HepG2 (cell line): ENCODE measurements around the gene ANKFY1. TPM values are rescaled to one million over a fixed set of nuclear protein-coding genes. Genes with fewer than 3 reads are reported as not detected.
A peak's percentile ranks its signal among the peaks of the same experiment; 100 is the strongest.

ENCODE experiments used
- BCL6 ChIP-seq: IDR thresholded peaks from 2 replicates; pipeline ENCODE4 v1.6.1; 2016; ENCODE audit warnings: missing genetic modification reagents, missing compliant biosample characterization
- MIER3 ChIP-seq: IDR thresholded peaks from 2 replicates; pipeline ENCODE4 v1.6.1; 2016; ENCODE audit warnings: missing compliant biosample characterization, borderline replicate concordance
- MTF2 ChIP-seq: sonication (generic); formaldehyde crosslinking; IDR thresholded peaks from 2 replicates; pipeline ENCODE4 v1.5.0; 2020; ENCODE audit warnings: missing genetic modification reagents, borderline replicate concordance
- ZBTB7A ChIP-seq: sonication (generic); formaldehyde crosslinking; IDR thresholded peaks from 2 replicates; pipeline ENCODE4 v1.8.0; 2022; ENCODE audit warnings: mild to moderate bottlenecking, missing genetic modification reagents
- ZFP1 ChIP-seq: IDR thresholded peaks from 2 replicates; pipeline ENCODE4 v1.6.1; 2016
- ZFP41 ChIP-seq: sonication (generic); formaldehyde crosslinking; IDR thresholded peaks from 2 replicates; pipeline ENCODE4 v1.4.0; 2020; ENCODE audit warnings: mild to moderate bottlenecking, missing genetic modification reagents, borderline replicate concordance
- ZNF335 ChIP-seq: sonication (generic); formaldehyde crosslinking; IDR thresholded peaks from 2 replicates; pipeline ENCODE4 v1.4.0; 2020; ENCODE audit warnings: missing genetic modification reagents
- ZSCAN30 ChIP-seq: sonication (generic); formaldehyde crosslinking; IDR thresholded peaks from 2 replicates; pipeline ENCODE4 v1.5.0; 2020; ENCODE audit warnings: mild to moderate bottlenecking, missing genetic modification reagents
- polyA plus RNA-seq, 8 experiments: library from polyadenylated mRNA; depleted of rRNA in 3 of 8; stranded (reverse) in 7 of 8; unstranded in 1 of 8; fragments of >200 nt; fragmentation: Illumina TruSeq in 4 of 8; extraction: Trizol in 4 of 8; gene quantifications; 2 replicates each; pipeline versions ENCODE4 v1.2.1 to v1.2.3, GENCODE V29; 2011 to 2016; ENCODE audit warnings: low read depth in 4 of 8, missing spikeins in 1 of 8, mixed read lengths in 1 of 8; ENCODE audit not compliant: insufficient read depth in 1 of 8
- total RNA-seq, 5 experiments: library from RNA; depleted of rRNA; stranded (reverse); fragments of >200 nt; fragmentation: Illumina TruSeq; extraction: Trizol; gene quantifications; 2 replicates each; pipeline ENCODE4 v1.2.3, GENCODE V29; 2016; ENCODE audit warnings: low read depth in 1 of 5
- TF ChIP-seq, protein P1 (sequence below): sonication (generic); formaldehyde crosslinking; conservative IDR thresholded peaks from 2 replicates; pipeline ENCODE4 v1.4.0; 2020; ENCODE audit warnings: missing genetic modification reagents
- TF ChIP-seq, protein P2 (sequence below): sonication (generic); formaldehyde crosslinking; IDR thresholded peaks from 2 replicates; pipeline ENCODE4 v1.5.0; 2020; ENCODE audit warnings: missing genetic modification reagents
- TF ChIP-seq, protein P3 (sequence below): IDR thresholded peaks from 2 replicates; pipeline ENCODE4 v1.4.0; 2020; ENCODE audit warnings: mild to moderate bottlenecking, missing genetic modification reagents
- TF ChIP-seq, protein P4 (sequence below): IDR thresholded peaks from 2 replicates; pipeline ENCODE4 v1.6.1; 2016; ENCODE audit warnings: low read depth, borderline replicate concordance
- TF ChIP-seq, protein P5 (sequence below): sonication (generic); formaldehyde crosslinking; IDR thresholded peaks from 2 replicates; pipeline ENCODE4 v1.5.0; 2020; ENCODE audit warnings: mild to moderate bottlenecking, missing genetic modification reagents, borderline replicate concordance
- TF ChIP-seq, protein P6 (sequence below): sonication (generic); formaldehyde crosslinking; IDR thresholded peaks from 2 replicates; pipeline ENCODE4 v1.5.0; 2020; ENCODE audit warnings: mild to moderate bottlenecking, missing genetic modification reagents

The ANKFY1 gene
- total and polyA plus RNA-seq, 2 of the 13 experiments (the other 11 are each of a cell fraction or from before 2014, with no cell fraction given): 11.9 to 16.8 TPM

DNA sequence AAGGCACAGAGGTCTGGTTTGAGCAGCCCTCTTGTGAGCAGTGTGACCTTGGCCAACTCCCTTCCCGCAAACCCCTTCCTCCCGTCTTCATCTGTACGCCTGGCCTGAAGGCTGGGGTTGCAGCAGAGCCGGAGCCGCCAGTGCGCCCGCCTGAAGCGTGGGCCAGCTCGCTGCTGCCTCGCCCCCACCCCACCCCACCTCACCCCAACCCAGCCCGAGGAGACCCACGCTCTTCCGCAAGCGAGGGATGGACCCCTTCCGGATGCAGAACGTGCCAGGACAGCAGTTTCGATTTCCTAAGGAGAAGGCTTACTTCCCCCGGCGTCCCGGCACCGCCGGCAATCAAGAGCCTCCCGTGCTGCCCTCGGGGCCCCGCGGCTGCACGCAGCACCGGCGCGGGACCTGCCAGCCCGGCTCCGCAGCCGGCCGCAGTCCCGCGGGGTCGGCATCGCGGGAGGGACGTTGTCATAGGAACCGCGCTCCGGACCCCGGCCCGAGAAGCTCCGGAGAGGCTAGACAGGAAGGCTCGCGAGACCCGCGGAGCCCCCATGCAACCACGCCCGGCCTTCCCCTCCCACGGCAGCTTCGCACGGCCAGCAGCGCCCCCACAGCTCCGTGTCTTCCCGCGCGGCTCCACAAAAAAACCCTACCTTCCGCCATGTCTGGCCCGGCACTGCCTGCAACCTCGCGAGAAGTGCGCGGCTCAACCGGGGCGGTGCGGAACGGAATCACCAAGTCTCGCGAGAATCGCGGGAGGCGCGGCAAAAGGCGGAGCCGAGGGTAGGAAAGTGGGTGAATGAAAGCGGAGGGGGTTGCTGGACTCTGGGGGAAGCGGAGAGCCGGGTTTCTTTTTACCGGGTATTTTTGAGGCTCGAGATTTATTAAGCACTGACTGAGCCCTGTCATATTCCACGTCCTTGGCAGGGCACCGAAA lies at the start of gene ANKFY1 (continued):
- TF ChIP-seq, protein P1, sequence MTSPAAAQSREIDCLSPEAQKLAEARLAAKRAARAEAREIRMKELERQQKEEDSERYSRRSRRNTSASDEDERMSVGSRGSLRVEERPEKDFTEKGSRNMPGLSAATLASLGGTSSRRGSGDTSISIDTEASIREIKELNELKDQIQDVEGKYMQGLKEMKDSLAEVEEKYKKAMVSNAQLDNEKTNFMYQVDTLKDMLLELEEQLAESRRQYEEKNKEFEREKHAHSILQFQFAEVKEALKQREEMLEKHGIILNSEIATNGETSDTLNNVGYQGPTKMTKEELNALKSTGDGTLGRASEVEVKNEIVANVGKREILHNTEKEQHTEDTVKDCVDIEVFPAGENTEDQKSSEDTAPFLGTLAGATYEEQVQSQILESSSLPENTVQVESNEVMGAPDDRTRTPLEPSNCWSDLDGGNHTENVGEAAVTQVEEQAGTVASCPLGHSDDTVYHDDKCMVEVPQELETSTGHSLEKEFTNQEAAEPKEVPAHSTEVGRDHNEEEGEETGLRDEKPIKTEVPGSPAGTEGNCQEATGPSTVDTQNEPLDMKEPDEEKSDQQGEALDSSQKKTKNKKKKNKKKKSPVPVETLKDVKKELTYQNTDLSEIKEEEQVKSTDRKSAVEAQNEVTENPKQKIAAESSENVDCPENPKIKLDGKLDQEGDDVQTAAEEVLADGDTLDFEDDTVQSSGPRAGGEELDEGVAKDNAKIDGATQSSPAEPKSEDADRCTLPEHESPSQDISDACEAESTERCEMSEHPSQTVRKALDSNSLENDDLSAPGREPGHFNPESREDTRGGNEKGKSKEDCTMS (CRISPR knock-in tag): no peak
- TF ChIP-seq BCL6 (CRISPR knock-in tag) (no peak), MIER3 (no peak; the same call in 1 of the 2 replicates), MTF2 (CRISPR knock-in tag) (no peak), ZSCAN30 (CRISPR knock-in tag) (no peak), ZFP1 (CRISPR knock-in tag) (no peak), ZFP41 (CRISPR knock-in tag) (0 out of 2 replicates have a peak, but pooled peaks have one; percentile 28), ZBTB7A (CRISPR knock-in tag) (no peak), ZNF335 (CRISPR knock-in tag) (no peak)
- TF ChIP-seq, protein P2, sequence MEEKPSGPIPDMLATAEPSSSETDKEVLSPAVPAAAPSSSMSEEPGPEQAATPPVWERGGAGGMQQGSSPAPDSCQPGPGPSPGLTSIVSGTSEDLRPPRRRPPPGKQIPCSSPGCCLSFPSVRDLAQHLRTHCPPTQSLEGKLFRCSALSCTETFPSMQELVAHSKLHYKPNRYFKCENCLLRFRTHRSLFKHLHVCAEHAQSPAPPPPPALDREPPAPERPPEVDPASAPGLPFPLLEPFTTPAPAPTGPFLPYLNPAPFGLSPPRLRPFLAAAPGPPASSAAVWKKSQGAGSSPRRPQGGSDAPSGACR (CRISPR knock-in tag): no peak
- TF ChIP-seq, protein P3, sequence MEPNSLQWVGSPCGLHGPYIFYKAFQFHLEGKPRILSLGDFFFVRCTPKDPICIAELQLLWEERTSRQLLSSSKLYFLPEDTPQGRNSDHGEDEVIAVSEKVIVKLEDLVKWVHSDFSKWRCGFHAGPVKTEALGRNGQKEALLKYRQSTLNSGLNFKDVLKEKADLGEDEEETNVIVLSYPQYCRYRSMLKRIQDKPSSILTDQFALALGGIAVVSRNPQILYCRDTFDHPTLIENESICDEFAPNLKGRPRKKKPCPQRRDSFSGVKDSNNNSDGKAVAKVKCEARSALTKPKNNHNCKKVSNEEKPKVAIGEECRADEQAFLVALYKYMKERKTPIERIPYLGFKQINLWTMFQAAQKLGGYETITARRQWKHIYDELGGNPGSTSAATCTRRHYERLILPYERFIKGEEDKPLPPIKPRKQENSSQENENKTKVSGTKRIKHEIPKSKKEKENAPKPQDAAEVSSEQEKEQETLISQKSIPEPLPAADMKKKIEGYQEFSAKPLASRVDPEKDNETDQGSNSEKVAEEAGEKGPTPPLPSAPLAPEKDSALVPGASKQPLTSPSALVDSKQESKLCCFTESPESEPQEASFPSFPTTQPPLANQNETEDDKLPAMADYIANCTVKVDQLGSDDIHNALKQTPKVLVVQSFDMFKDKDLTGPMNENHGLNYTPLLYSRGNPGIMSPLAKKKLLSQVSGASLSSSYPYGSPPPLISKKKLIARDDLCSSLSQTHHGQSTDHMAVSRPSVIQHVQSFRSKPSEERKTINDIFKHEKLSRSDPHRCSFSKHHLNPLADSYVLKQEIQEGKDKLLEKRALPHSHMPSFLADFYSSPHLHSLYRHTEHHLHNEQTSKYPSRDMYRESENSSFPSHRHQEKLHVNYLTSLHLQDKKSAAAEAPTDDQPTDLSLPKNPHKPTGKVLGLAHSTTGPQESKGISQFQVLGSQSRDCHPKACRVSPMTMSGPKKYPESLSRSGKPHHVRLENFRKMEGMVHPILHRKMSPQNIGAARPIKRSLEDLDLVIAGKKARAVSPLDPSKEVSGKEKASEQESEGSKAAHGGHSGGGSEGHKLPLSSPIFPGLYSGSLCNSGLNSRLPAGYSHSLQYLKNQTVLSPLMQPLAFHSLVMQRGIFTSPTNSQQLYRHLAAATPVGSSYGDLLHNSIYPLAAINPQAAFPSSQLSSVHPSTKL (CRISPR knock-in tag): peak; percentile 30; the same call in 1 of the 2 replicates
- TF ChIP-seq, protein P4, sequence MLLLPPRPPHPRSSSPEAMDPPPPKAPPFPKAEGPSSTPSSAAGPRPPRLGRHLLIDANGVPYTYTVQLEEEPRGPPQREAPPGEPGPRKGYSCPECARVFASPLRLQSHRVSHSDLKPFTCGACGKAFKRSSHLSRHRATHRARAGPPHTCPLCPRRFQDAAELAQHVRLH (CRISPR knock-in tag): no peak
- TF ChIP-seq, protein P5, sequence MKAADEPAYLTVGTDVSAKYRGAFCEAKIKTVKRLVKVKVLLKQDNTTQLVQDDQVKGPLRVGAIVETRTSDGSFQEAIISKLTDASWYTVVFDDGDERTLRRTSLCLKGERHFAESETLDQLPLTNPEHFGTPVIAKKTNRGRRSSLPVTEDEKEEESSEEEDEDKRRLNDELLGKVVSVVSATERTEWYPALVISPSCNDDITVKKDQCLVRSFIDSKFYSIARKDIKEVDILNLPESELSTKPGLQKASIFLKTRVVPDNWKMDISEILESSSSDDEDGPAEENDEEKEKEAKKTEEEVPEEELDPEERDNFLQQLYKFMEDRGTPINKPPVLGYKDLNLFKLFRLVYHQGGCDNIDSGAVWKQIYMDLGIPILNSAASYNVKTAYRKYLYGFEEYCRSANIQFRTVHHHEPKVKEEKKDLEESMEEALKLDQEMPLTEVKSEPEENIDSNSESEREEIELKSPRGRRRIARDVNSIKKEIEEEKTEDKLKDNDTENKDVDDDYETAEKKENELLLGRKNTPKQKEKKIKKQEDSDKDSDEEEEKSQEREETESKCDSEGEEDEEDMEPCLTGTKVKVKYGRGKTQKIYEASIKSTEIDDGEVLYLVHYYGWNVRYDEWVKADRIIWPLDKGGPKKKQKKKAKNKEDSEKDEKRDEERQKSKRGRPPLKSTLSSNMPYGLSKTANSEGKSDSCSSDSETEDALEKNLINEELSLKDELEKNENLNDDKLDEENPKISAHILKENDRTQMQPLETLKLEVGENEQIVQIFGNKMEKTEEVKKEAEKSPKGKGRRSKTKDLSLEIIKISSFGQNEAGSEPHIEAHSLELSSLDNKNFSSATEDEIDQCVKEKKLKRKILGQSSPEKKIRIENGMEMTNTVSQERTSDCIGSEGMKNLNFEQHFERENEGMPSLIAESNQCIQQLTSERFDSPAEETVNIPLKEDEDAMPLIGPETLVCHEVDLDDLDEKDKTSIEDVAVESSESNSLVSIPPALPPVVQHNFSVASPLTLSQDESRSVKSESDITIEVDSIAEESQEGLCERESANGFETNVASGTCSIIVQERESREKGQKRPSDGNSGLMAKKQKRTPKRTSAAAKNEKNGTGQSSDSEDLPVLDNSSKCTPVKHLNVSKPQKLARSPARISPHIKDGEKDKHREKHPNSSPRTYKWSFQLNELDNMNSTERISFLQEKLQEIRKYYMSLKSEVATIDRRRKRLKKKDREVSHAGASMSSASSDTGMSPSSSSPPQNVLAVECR: peak; percentile 82; the same call in 1 of the 2 replicates
- TF ChIP-seq, protein P6, sequence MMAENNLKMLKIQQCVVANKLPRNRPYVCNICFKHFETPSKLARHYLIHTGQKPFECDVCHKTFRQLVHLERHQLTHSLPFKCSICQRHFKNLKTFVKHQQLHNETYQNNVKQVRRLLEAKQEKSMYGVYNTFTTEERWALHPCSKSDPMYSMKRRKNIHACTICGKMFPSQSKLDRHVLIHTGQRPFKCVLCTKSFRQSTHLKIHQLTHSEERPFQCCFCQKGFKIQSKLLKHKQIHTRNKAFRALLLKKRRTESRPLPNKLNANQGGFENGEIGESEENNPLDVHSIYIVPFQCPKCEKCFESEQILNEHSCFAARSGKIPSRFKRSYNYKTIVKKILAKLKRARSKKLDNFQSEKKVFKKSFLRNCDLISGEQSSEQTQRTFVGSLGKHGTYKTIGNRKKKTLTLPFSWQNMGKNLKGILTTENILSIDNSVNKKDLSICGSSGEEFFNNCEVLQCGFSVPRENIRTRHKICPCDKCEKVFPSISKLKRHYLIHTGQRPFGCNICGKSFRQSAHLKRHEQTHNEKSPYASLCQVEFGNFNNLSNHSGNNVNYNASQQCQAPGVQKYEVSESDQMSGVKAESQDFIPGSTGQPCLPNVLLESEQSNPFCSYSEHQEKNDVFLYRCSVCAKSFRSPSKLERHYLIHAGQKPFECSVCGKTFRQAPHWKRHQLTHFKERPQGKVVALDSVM (CRISPR knock-in tag): no peak
